GM19328 (cell line): Measurements from ENCODE around the gene ZC3H18.

Experiments
- ATAC-seq: cut with Tn5 transposase; IDR thresholded peaks from one replicate; pipeline ENCODE4 v1.9.1; 2021; ENCODE audit warnings: mild to moderate bottlenecking, moderate library complexity; ENCODE audit not compliant: unreplicated experiment

ZC3H18 gene

DNA sequence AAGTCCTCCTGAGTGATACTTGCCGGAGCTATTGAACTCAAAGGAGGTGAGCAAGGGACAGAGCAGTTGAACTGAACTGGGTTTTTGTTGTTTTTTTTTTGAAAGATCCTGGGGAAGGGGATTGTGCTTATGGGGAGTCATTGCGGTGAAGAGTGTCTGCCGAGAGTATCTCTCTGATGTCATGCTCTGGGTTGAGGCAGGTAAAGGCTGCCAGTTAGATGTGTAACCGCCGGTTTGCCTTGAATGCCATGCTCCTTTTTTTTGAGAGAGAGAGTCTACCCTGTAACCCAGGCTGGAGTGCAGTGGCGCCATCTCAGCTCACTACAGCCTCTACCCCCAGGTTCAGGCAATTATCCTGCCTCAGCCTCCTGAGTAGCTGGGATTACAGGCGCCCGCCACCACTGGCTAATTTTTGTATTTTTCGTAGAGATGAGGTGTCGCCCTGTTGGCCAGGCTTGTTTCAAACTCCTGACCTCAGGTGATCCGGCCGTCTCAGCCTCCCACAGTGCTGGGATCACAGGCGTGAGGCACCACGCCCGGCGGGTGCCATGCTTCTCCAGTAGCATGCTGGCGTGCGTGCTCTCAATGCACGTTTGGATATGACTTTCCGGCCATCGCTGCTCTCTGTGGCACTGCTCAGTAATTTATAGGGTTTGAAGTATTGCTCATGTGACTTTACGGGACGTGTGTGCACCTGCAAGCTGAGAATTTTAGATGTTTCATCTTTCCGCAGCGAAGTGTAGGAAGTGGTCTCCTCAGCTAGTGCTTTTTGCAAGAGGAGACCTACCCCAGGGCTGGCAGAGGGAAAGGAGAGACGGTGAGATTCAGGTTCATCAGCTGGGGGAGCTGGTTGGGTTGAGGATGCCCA lies 8.5 kb downstream of the ZC3H18 start:
- ATAC-seq: no peak

DNA sequence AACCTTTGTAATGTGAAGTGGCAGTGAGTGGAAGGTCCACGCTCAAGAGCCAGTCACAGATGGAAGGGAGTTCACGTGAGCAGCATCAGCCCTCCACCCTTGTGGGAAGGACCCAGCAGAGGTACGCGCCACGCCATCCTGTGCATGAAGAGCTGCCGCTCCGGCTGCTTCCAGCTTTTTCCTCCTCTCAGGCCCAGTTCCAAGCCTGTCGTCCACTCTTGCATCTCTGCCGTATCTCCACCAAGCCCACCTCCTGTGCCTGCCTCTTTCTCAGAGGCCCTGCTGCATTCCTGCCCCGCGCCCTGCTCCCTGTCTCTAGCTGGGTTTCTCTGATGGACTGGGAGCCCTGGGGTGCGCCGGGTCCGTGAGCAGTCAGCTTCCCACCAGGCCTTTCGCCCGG lies 10.2 kb downstream of the ZC3H18 start:
- ATAC-seq: no peak

DNA sequence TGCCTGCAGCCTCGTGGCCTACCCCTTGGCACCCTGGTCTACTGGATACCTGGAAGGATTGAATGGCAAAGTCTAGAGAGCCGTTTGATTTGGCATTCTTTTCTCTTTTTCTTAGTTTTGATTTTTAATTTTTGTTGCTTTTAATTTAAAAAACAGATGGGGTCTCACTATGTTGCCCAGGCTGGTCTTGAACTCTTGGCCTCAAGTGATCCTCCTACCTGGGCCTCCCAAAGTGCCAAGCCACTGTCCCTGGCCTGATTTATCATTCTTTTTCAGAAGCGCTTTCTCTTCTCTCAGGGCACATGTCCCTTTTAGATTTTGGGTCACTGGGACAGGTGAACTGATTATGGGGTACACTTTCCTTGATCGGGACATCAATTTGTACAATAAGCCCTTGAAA lies 10.8 kb downstream of the ZC3H18 start:
- no peak for ATAC-seq

DNA sequence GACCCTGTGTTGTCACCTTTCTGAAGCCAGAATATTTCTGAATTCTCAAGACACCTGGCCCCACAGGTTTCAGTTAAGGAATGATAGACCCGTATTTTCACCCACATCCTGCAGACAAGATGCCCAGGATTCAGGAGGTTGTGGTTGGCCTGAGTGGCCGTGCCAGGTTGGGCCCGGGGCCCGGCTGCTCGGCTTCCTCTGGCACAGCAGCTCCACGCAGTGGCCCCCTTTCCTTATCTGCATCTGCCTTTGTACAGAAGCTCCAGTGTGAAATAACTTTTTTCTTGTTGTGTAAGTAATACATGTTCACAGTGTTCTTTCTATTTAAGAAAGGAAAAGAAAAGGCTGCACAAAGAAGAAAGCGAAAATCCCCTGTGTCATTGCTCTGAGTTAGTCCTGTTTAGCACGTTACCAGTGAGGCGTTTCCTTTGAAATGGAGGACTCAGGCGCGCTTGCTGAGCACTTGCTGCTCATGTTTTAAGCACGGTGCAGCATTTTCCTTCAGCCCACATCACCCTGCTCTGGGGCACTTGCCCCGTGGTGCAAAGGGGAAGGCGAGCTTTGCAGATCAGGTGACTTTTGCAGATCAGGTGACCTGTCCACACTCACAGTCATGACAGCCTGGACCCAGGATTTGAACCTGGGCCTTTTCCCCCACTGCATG lies 12.8 kb downstream of the ZC3H18 start:
- ATAC-seq: no peak

DNA sequence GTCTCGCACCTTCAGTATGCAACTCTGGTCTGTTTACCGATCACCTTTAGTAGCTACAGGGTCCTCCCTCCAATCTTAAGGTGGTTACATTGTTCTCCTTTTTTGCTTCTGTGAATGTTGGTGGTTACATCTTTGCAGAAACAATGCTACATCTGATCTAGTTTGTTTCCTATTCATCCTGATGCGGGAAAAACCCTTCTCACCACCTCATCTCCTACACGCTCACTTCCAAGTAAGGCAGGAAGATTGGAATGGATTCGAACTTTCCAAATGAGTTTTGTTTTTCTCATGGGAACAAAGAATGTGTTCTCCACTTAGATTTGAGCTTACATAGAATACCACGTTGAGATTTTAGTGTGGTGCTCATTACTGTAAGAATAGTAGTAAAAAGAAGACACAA lies 14.5 kb downstream of the ZC3H18 start:
- no peak for ATAC-seq

DNA sequence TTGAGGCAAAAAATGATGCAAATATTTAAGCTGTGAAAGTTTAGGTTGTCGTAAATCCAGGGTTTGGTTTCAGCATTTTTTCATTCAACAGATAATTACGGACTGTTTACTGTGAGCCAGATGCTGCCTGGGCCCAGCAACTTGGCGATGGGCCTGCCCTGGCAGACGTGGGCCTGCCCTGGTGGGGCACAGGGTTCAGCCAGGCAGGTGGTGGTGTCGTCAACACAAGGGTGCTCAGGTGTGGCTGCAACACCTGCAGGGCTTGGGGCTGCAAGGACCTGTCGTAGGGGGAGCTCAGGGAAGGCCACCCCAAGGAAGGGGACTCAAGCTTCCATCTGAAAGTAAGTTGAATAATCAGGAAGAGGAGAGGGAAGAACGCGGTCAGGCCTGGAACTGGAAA lies 15.1 kb downstream of the ZC3H18 start:
- no peak for ATAC-seq

DNA sequence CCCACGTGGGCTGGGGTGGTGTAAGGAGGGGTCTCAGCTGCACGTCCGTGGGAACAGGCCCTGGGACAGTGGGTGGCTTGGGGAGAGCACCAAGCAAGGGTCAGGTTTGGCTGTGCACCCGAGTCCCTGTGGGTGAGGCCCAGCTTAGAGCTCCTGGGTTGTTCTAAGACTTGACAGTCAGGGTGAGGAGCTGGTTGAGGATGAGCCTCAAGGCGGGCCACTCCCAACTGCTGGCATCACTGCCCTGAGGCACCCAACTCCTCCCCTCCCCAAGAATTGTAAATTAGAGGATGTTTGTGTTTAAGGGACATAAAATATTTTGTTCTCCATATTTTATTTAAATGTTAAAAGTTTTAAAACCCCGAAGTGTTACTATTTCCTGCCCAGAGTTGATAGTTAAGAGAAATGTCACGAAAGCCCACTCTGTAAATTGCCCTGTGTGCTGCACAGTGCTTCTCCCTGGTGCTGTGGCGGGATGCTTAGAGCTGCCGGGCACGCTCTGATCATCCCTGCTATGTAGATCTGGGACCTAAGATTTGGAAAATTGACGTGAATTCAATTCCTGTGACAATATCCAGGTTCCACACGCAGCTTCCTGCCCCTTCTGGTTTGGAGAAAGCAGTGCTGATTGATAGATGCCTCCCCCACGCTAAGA lies 15.9 kb downstream of the ZC3H18 start:
- no peak for ATAC-seq

DNA sequence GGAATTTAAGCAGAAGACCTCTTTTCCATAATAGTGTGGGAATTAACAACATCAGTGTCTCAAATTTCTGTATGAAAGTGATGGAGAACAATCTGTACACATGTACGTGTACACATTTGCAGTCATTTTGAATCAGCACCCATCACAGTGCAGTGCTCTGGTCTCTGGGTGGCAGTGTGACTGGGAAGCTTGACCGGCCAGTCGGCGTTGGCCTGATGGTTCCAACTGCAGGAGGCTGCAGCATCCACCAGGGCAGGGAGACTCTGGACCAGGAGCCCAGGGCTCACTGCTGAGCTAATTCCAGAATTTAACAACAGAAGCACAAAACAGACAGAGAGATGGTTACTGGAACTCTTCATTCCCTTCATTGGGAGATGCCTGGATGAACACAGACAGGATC lies 17.9 kb downstream of the ZC3H18 start:
- no peak for ATAC-seq

DNA sequence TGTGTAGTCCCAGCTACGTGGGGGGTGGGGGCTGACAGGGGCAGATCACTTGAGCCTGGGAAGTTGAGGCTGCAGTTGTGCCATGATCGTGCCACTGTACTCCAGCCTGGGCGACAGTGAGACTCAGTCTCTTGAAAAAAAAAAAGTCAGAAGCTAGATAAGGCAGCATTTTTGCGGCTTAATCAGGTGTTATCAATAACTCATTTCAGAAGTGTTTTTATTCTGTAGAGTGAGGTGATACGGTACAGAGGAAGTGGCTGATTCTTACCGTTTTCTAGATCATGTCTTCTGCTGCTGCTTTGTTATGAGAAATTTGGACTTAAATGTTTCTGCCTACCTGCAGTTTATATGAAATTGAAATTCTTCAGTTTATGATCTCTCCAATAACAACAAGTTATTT lies 18.6 kb downstream of the ZC3H18 start:
- ATAC-seq: no peak

DNA sequence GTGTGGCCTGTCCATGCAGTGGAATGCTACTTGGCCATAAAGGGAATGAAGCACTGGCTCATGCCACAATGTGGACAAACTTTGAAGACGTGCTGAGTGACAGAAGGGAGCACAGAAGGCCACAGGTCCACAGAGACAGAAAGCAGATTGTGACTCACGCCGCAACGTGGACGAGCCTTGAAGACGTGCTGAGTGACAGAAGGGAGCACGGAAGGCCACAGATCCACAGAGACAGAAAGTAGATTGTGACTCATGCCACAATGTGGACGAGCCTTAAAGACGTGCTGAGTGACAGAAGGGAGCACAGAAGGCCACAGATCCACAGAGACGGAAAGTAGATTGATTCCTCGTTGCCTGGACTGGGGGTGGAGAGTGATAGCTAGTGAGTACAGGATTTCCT lies 19.2 kb downstream of the ZC3H18 start:
- no peak for ATAC-seq

DNA sequence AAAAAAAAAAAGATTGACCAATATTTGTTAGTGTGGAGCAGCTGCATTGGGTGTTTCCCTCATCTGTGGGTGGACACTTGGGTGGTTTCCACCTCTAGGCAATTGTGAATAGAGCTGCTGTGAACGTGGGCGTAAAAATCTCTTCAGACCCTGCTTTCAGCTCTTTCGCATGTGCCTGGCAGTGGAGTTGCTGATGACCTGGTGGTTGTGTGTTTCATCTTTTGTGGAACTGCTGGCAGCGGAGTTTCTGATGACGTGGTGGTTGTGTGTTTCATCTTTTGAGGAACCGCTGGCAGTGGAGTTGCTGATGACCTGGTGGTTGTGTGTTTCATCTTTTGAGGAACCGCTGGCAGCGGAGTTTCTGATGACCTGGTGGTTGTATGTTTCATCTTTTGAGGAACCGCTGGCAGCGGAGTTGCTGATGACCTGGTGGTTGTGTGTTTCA lies 21.4 kb downstream of the ZC3H18 start:
- no peak for ATAC-seq

DNA sequence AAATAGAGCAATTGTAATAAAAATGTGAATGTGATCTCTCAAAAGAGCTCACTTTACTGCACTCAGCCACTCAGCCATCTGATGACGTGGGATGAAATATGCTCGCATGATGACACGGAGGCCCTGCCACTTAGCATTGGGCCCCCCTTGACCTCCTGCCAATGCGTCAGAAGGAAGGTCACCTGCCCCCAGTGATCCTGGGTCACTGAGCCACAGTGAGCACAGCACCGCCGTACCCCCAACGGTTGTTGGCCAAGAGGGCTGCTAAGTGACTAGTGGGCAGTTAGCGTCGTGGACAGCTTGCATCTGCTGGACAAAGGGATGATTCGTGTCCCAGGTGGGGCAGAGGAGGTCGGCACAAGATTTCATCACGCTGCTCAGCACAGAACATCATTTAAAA lies 22.9 kb downstream of the ZC3H18 start:
- no peak for ATAC-seq

DNA sequence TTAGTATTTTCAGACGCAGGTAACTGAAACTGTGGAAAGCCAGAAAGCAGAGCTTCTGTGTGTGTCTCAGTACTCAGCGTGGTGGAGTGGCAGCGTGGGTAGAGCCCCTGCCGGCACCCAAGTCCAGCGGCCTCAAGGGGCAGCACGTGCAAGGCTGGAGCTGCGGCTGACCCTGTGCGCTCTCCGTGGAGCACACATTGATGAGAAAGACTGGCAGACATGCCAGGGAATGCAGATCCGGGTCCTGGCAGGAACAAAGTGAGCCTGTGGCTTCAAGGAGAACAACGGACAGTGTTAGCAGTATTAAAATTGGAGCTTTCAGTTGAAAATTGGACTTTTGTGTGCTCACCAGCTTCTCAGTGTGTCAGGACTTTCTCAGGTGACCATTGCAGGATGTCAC lies 23.3 kb downstream of the ZC3H18 start:
- no peak for ATAC-seq

DNA sequence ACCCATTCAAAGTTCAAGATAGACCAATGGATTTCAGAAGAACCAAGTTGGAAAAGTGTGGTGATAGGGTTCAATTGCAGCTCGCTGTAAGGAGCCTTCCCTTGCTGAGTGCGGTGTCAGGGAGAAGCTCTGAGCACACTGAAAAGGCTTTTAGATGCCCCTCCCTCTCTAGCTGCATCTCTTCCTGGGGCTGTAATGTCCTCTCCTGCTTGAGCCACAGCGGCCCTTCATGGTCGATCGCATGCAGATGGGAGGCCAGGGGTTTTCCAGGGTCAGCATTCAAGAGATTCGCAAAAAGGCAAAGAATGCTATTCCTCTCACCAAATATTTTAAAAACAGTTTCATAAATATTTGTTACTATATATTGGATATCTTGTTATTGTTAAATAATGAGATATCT lies 23.7 kb downstream of the ZC3H18 start:
- ATAC-seq: no peak

DNA sequence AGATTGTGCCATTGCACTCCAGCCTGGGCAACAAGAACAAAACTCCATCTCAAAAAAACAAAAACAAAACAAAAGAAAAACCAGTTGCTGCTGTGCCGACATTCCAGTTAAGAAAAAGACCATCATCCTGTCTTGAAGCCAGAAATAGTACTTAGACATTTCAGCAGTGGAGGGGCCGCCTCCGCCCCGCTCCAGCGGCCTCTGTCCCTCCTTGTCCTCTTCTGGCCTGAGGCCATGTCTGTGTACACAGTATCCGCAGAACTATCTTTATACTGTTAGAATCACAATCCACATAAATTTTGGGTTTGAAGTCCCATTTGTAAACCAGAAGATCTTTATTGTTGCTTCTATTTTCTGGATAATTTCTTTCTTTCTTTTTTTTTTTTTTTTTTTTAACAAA lies 24.9 kb downstream of the ZC3H18 start:
- no peak for ATAC-seq

DNA sequence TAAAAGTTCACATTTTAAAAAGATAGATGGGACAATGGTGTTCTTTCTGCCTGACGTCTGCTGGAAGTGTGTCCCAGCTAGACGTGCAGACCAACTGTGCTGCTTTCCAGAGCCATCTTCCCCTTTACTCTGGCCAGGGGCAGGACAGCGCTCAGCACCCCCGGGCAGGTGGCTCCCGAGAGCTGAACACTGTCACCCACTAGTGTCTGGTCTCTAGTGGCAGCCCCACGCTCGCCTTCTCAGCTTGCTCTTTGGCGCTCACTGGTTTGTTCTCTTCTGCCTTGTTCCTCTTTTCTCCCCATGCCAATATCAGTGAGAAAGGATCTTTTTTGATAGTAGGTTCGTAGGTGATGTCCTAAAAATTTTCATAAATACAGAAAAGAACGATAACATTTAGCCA lies 25.7 kb downstream of the ZC3H18 start:
- no peak for ATAC-seq

DNA sequence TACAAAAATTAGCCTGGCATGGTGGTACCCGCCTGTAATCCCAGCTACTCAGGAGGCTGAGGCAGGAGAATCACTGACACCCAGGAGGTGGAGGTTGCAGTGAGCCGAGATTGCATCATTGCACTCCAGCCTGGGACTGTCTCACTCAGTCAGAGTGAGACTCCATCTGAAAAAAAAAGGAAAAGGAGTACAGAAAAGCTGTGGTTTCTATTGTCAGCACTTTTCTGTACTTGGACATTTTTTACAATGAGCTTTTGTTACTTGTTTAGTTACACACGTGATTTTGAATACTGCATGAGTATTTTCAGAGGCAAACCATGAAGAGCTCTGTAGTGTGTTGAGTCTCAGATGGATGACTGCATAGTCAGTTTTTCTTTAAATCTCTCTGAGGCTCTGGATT lies 26.3 kb downstream of the ZC3H18 start:
- ATAC-seq: no peak

DNA sequence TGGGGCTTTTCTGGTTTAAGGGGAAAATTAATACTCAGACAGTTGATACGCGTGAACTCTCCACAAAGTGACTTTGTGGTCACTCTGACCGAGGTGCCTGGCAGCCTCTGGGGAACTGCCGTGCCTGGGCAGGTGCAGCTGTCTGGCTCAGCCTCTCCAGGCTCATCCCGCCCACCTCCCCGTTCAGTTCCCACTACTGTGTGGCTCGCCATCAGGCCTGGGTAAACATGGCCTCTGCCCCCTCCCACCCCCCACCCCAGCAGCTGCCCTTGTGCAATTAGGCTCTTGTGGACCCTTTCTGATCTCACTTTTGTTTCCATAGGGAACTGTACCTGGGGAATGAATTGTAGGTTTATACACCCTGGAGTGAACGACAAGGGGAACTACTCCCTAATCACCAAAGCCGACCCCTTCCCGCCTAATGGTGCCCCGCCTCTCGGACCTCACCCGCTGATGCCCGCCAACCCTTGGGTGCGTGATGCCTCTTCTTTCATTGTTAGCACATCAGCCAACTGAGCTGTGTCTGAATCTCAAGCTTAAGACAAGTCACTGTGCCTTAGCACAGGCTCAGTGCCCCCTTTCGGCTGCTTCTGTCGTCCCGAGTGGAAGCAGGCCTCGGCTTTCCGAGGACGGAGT lies 27.8 kb downstream of the ZC3H18 start:
- no peak for ATAC-seq

DNA sequence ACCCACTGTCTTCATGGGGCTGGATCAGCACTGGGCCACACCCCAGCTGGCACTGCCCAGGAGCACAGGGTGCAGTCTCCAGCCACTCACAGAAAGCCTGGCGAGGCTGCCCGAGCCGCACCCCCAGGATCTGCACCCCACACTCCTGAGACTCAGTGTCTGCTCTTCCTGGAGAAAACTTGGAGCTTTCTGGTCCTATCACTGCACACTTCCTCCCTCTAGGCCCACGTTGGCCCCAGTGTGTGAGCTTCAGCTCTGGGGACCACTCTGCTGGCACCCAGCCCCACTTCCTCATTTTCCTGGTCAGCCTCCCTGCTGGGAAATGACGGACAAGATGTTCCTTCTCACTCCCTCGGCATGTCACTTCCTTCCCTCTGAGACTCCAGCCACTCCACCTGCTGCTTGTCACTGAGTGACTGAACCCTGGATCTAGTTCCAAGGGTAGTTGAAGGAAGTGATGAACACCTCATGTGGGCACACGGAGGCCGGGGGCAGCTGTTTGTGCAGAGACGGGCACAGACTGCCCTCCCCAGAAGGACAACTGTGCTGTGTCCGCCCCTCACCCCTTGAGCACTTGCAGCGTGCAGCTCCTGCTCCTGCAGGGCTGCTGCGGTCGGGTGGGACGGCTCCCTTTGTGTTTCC lies 29.0 kb downstream of the ZC3H18 start:
- no peak for ATAC-seq

DNA sequence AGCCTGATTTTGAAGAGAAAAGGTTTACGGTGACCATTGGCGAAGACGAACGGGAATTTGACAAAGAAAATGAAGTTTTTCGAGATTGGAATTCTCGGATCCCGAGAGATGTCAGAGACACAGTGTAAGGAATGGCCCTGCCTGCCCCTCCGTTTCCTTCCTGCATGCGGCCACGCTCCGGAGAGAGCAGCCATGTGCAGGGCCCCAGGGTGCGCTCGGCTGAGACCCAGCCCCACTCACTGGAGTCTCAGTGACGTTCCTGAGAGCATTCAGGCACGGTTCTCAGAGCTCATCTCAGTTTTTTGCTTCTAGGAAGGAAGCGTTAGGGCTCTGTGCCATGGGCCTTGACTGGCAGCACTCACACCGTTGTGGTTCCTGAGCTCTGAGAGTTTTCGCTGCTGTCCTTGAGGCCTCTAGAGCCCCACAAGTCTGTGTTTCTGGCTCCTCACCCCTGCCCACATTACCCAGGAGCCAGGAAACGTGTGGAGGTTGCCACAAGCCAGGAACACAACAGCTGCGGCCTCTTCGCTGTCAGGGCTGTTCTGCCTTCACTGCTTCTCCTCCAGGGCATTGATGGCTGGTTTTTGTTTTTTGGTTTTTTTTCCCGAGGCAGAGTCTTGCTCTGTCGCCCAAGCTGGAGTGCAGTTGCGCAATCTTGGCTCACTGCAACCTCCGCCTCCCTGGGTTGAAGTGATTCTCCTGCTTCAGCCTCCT lies 29.8 kb downstream of the ZC3H18 start:
- no peak for ATAC-seq

DNA sequence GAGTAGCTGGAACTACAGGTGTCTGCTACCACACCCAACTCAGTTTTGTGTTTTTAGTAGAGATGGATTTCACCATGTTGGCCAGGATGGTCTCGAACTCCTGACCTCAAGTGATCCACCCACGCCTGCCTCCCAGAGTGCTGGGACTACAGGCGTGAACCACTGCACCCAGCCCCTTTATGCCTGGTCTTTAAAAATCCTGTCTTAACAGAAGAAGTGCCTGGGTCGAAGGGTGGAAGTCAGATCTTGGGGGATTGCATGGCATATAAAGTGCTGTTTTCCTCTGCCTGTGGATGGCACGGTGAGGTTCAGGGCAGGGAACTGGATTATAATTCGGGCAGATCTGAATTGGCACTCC lies 30.3 kb downstream of the ZC3H18 start:
- ATAC-seq: no peak
